GM06990 (cell line): ENCODE data around the gene PSMG2.

Experiments used
- DNase-seq: peaks from one replicate; pipeline ENCODE4 v3.0.0-alpha.2; 2011; ENCODE audit not compliant: insufficient read length; ENCODE audit errors: extremely low read depth
- H3K27me3 ChIP-seq: replicated peaks from 2 replicates; pipeline ENCODE4 v1.6.0; 2011; ENCODE audit warnings: low read length; ENCODE audit not compliant: control insufficient read depth, insufficient read depth
- H3K36me3 ChIP-seq: 2 replicates; pipeline ENCODE4 v1.5.1; 2011; ENCODE audit warnings: low read length; ENCODE audit not compliant: control insufficient read depth, insufficient read depth
- H3K4me3 ChIP-seq: replicated peaks from 2 replicates; pipeline ENCODE4 v1.5.1; 2011; ENCODE audit warnings: low read depth, mild to moderate bottlenecking, control low read depth, low read length
- TF ChIP-seq, protein P1 (sequence below): IDR thresholded peaks from 2 replicates; pipeline ENCODE4 v1.5.1; 2011; ENCODE audit warnings: low read length, control low read depth, mild to moderate bottlenecking, inconsistent platforms; ENCODE audit not compliant: insufficient read depth, poor library complexity, severe bottlenecking

The PSMG2 gene

DNA sequence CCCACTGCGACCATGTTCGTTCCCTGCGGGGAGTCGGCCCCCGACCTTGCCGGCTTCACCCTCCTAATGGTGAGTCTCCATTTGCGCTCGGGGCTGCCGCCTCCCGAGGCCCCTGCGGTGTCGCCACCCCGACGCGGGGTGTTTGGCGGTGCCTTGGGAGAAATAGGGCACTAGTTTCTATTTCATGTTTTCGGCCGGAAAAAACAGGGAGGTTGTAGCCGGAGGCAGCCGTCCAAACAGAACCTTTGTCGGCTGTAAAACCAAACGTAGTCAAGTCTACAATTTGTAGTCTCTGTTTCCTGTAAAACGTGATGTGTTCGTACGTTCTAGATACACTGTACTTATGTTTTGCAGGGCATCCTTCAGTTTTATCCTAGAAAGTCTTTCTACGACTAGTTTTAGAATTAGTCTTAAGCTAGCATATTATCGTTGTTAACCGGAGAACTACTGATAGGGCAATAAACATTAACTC lies 290 bp downstream of the PSMG2 start:
- H3K27me3 ChIP-seq = no peaks in the 10 kb centered on the region
- TF ChIP-seq, protein P1, sequence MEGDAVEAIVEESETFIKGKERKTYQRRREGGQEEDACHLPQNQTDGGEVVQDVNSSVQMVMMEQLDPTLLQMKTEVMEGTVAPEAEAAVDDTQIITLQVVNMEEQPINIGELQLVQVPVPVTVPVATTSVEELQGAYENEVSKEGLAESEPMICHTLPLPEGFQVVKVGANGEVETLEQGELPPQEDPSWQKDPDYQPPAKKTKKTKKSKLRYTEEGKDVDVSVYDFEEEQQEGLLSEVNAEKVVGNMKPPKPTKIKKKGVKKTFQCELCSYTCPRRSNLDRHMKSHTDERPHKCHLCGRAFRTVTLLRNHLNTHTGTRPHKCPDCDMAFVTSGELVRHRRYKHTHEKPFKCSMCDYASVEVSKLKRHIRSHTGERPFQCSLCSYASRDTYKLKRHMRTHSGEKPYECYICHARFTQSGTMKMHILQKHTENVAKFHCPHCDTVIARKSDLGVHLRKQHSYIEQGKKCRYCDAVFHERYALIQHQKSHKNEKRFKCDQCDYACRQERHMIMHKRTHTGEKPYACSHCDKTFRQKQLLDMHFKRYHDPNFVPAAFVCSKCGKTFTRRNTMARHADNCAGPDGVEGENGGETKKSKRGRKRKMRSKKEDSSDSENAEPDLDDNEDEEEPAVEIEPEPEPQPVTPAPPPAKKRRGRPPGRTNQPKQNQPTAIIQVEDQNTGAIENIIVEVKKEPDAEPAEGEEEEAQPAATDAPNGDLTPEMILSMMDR = no peak
- H3K36me3 ChIP-seq = peaks cover 1% of the 10 kb centered on the region; the same call in 1 of the 2 replicates
- no peak for DNase-seq
- peak overlapping the region; percentile 79 for H3K4me3 ChIP-seq

DNA sequence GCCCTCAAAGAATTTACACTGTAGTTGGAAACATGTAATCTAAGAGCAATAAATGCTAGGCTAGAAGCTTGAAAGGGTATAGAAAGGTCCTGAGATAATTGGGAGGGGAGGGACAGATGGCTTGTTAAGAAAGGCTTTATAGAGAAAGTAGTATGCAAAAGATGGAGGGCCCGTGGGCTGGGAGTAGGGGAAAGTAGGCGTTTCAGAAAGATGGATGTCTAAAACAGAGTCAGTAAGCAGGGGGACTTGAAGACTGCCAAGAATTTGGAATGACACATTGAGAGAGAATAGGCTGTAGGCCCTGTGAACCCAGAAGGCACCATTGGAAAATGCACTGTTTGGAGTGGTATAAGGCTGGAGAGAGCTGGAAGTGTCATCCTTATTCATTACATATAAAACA lies 822 bp downstream of the PSMG2 start:
- H3K36me3 ChIP-seq = no peaks in the 10 kb centered on the region; the same call in 1 of the 2 replicates
- TF ChIP-seq, protein P1 = no peak
- H3K27me3 ChIP-seq = no peaks in the 10 kb centered on the region
- DNase-seq = no peak
- peak overlapping the region; percentile 79 for H3K4me3 ChIP-seq

- no peaks in the 10 kb centered on the region for H3K27me3 ChIP-seq
- no peak overlapping the region for H3K4me3 ChIP-seq
- TF ChIP-seq, protein P1 = no peak
- DNase-seq = no peak
- peaks cover 12% of the 10 kb centered on the region for H3K36me3 ChIP-seq
These were observed 8.6 kb downstream of the PSMG2 start for GRCh38 chr18:12711446-12711845.

DNA sequence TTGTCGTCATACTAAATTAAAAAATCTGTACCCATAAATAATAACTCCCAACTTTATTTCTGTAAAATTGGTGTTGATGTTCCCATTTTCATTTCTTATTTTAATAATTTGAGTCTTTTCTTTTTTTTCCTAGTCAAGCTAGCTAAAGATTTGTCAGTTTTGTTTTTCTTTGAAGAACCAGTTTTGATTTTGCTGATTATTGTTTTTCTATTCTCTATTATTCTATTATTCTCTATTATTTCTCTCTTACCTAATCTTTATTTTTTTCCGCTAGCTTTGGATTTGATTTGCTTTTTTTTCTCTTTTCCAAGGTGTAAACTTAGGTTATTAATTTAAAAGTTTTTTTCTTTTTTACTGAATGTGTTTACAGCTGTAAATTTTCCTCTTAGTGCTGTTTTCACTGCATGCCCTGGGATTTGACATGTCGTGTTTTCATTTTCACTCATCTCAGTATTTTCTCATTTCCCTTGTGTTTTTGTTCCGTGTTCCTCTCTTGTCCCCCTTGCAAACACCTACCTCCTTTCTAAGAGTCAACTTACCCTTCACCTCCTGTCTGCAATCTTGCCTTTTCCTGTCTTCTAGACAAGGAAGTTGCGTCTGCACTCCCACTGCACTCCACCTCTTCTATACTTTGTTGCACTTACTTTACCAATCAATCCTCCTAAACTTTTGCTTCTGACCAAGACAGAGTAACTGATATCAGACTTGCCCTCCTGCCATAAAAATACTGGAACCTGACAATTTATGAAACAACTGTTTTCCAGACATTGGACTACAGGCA lies 18.8 kb downstream of the PSMG2 start:
- Histone ChIP-seq H3K36me3 (peaks cover 7% of the 10 kb centered on the region), H3K4me3 (no peak overlapping the region), H3K27me3 (no peaks in the 10 kb centered on the region)
- TF ChIP-seq, protein P1 = no peak
- no peak for DNase-seq

GRCh38 chr18:12722731-12723130 lies 19.9 kb downstream of the PSMG2 start:
- Histone ChIP-seq H3K27me3 (no peaks in the 10 kb centered on the region), H3K4me3 (no peak overlapping the region), H3K36me3 (peaks cover 8% of the 10 kb centered on the region)
- TF ChIP-seq, protein P1 = no peak
- no peak for DNase-seq
